Endothelial cell of umbilical vein (primary cell): ENCODE measurements around the gene MYT1.

Source experiments
- CTCF ChIP-seq, 2 donors: IDR thresholded peaks; 1 replicate in 1 of 2; 2 replicates in 1 of 2; pipeline ENCODE4 v1.5.1; 2011; ENCODE audit warnings: low read length in 2 of 2, mild to moderate bottlenecking in 2 of 2, moderate library complexity in 2 of 2, control low read depth in 1 of 2, inconsistent platforms in 1 of 2, low read depth in 1 of 2; ENCODE audit not compliant: insufficient read depth in 1 of 2; ENCODE audit errors: extremely low read depth in 1 of 2
- EZH2 ChIP-seq: IDR thresholded peaks from 2 replicates; pipeline ENCODE4 v1.6.1; 2012; ENCODE audit warnings: borderline replicate concordance, low read depth, mild to moderate bottlenecking, moderate library complexity, low read length, inconsistent platforms; ENCODE audit not compliant: severe bottlenecking
- JUN ChIP-seq: IDR thresholded peaks from 2 replicates; pipeline ENCODE4 v1.6.1; 2011; ENCODE audit warnings: borderline replicate concordance, low read depth; ENCODE audit not compliant: insufficient read length, insufficient read depth
- MYC ChIP-seq: IDR thresholded peaks from one replicate; pipeline ENCODE4 v1.6.1; 2011; ENCODE audit warnings: mild to moderate bottlenecking, low read depth, low read length
- POLR2A ChIP-seq: IDR thresholded peaks from 2 replicates; pipeline ENCODE4 v1.6.1; 2012; ENCODE audit warnings: low read depth, mild to moderate bottlenecking, control low read depth, low read length
- POLR2AphosphoS5 ChIP-seq: IDR thresholded peaks from 2 replicates; pipeline ENCODE4 v1.6.1; 2012; ENCODE audit warnings: low read depth, mild to moderate bottlenecking, control low read depth, low read length, moderate library complexity; ENCODE audit not compliant: insufficient read depth
- TF ChIP-seq, protein P1 (sequence below): IDR thresholded peaks from 2 replicates; pipeline ENCODE4 v1.6.1; 2011; ENCODE audit not compliant: insufficient read depth, insufficient read length

- TF ChIP-seq CTCF (IDR thresholded peaks at IDR 0.05; ENCODE audit: extremely low read depth in 1 of 2, insufficient read depth in 1 of 2, low read depth in 1 of 2, low read length in 2 of 2) (no peak), EZH2 (no peak), POLR2AphosphoS5 (no peak), POLR2A (no peak), MYC (no peak), JUN (no peak)
- TF ChIP-seq, protein P1, sequence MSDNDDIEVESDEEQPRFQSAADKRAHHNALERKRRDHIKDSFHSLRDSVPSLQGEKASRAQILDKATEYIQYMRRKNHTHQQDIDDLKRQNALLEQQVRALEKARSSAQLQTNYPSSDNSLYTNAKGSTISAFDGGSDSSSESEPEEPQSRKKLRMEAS = no peak
These were observed 56.2 kb downstream of the MYT1 start for GRCh38 chr20:64220420-64220819.
